NCI-H748 (cell line): ENCODE data around the gene EMX1.

Experiments
- DNase-seq: peaks from one replicate; lab custom pipeline; 2025; ENCODE audit not compliant: unreplicated experiment; lab: John Stamatoyannopoulos, UW

The EMX1 gene

DNA sequence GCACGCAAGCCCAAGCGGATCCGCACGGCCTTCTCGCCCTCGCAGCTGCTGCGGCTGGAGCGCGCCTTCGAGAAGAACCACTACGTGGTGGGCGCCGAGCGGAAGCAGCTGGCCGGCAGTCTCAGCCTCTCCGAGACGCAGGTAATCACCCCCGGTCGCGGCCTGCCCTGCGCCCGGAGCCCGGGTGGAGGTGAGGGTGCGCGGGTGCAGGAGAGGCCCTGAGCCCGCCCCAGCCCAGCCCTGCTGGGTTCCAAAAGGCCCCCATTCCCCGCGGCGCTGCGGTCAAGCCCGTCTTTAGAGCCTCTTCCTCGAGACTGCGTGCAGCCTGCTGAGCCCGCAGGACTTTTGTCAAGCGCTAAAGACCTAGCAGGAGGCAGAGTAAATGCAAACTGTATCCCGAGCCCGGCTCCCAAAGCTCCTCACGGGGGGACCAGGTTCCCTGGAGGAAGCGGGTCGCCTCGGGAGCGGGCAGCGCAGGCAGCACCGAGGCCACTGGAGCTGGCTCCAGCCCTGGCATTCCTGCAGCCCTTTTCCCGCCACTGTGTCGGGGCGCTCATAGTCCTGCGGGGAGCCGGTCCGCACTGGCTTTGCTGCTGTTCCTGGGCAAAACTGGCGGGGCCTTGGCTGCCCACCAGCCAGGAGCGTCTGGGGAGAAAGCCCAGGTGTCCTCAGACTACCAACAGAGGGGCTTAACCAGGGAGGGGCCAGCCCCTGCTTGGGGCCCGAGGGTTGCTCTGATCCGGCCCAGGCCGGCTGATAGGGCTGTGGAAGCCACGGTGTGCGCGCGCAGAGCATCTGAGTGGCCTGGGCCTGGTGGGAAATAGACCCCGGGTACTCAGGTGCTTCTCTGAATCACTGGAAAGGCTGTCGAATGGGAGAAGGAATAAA, 7.3 kb downstream of the EMX1 start:
- peak; percentile 22 for DNase-seq

GRCh38 chr2:72925328-72925943, 8.1 kb downstream of the EMX1 start:
- no peak for DNase-seq

DNA sequence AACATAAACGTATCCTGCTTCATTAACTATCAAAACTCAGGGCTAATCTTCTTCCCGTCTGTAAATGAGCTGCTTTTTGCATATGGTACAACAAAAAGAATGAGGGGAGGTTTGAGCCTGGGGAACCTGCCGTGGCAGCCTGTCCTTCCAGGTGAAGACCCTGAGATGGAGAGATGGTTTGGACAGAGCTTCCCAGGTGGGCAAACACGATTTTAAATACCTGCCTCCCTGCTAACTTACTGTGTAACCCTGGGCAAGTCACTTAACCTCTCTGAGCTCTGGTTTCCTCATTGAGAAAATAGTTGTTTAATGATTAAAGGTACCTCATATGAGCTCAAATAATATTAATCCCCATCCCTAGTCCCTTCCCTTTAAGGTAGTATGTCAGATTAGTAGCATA, 9.0 kb downstream of the EMX1 start:
- no peak for DNase-seq

DNA sequence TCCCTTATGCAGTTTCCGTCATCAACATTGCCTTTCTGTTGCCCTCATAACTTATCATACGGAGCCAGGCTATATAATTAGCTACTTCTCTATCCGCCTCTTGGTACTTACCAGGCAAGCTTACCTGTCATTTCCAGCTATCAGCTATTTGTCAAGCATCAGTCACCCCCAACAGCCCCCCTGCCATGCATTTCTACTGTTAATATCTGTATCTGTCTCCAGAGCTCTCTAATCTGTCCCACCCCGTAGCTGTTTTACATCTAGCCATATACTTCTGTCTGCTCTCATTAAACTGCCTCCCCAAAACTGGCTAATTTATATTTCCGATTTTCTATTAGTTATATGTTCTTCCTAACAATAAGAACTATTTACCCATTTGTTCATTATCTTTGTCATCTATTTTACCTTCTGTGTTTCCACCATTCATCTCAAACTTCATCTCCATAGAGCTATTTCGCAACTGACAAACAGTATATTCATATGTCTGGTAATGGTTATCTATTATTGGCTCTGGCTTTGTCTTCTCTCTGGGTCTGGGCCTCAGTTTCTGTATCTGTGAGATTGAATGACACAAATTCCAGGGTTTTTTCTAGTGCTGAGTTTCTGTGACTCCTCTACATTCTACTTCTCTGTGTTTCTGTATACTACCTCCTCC, 9.6 kb downstream of the EMX1 start:
- no peak for DNase-seq

DNA sequence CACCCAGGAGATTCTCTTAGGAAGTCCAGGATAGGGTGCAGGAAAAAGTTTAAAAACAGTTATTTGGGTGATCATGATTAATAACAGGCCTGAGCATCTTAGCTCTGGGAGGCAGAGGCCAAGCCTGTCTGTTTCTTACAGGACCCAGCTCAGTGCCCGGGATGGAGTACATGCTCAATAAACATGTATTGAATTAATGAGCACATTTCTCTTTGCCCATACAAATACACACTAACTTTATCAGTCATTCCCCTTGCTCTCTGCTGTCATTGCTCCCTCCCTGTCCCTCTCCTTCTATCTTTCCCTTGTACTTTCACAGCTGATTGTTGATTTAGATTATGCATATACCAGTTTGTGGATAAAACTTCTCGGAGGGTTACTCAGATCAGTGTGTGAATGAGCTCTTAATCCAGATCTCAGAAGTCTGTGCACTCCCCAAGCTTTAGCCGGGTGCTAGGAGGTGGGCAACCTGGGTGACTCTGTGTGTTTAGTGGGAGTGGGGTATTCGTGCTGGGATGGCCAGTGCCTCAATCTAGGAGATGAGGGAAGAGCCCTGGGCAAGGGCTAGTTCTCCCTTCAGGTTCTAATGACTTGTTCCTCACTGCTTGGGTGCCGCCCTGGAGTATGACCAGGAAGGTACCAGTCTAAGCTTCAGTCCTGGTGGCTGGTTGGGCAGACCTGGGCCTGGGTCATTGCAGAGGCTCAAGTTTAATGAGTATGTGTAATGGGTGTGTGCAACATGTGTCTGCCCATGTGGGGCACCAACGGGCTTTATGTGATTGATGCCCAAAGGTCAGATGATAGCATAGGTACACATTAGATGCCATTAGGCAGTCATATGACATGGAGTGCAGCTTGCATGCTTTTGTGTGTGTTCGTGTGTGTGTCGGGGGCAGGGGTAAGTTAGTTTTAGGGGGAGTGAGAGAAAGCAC, 10.6 kb downstream of the EMX1 start:
- DNase-seq, result no peak

DNA sequence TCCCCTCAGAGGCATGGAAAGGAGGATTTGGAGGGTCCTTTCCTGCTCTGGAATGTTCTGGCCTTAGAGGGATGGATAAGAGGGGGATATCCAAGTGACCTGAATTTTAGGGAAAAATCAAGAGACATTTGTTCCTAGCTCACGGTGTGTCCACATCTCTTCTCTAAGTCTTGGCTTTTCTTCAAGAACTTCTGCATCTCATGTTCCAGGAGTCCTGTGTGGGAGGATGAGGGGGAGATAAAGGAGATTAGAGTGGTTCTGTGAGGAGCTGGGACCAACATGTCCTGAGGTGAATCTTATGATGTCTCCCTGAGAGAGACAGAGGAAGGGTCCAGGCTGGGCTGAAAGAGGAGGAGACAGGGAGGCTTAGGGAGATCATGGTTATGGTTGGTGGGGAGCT, 11.7 kb downstream of the EMX1 start:
- DNase-seq, result no peak

GRCh38 chr2:72931280-72931910, 14.1 kb downstream of the EMX1 start:
- no peak for DNase-seq

GRCh38 chr2:72932045-72932740, 14.9 kb downstream of the EMX1 start:
- no peak for DNase-seq

- DNase-seq, result no peak
These were observed 15.5 kb downstream of the EMX1 start for GRCh38 chr2:72932805-72933204.

- no peak for DNase-seq
These were observed 15.9 kb downstream of the EMX1 start for GRCh38 chr2:72933207-72933606.

- no peak for DNase-seq
These were observed 16.4 kb downstream of the EMX1 start for GRCh38 chr2:72933646-72934151.

GRCh38 chr2:72934683-72935610, 17.6 kb downstream of the EMX1 start:
- DNase-seq, result peak; percentile 23

DNA sequence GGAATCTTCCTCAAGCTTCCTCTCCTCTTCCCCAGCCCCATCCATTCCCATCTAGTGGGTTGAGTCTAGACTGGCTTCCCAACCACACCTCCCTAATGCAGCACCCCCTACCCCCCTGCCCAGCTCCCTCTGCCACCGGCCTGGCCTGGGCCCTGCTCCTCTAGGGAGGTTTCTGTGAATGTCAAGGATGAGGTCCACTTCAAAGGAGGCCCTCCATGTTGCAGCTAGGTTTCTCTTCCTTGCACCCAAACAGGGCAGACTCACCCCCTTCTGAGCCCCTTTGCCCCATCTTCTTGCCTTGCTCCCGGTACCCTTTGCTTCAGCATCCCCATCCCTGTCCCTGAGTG, 18.3 kb downstream of the EMX1 start:
- no peak for DNase-seq

DNA sequence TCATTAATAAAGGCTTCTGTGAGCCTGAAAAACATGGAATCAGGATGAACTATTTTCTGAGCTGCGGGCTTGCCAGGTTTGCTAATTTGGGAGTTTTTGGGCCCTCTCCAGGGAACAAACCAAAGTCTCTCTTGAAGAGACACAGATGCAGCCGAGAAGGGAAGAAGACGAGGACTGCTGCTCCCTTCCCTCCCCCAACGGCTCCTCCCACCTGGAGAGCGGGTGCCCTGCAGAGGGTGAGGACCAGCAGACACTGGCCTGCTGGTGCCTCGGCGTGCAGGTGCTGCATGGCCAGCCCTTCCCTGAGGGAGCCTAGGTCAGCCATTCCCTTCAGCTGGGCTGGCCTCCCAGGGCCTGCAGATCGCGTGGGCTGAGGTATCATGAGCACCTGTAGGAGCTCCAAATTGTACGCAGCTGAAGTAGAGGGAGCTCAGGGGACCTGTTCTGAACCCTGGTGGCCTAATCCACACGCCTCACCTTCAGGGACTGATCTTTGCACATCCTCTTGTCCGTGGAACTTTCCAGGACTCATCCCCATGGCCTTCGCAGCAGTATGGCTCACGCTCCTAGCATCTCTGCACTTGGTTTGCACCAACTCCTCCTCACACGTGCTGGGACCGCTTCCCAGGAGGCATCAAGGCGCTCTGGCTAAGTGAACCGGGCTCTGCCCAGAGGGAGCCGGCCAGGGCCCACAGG, 19.5 kb downstream of the EMX1 start:
- no peak for DNase-seq

DNA sequence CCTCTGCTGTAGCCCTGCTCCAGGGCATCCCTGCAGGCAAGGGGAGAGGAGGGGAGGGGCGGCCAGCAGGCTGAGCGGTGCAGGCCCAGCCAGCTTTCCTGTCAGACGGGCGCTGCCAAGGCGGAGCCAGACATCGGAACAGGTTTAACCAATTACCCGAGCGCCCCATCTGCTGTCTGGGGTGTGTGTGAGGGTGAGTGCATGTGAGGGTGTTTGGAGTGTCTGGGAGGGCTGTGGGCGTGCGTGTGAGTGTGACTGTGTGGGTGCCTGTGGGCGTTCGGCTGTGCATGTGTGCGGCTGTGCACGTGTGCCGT, 20.0 kb downstream of the EMX1 start:
- no peak for DNase-seq

GRCh38 chr2:72938455-72938854, 21.1 kb downstream of the EMX1 start:
- no peak for DNase-seq

GRCh38 chr2:72940361-72940760, 23.0 kb downstream of the EMX1 start:
- no peak for DNase-seq

GRCh38 chr2:72940786-72941185, 23.5 kb downstream of the EMX1 start:
- no peak for DNase-seq
